ENCODE data around the gene ENPP7. TPM values are rescaled to one million over a fixed set of nuclear protein-coding genes. Genes with fewer than 3 reads are reported as not detected.

ENPP7 gene
- total RNA-seq, 1 experiment from 2014 or later: not detected

GRCh38 chr17:79781012-79781650 lies 50.4 kb downstream of the ENPP7 start:
- Histone ChIP-seq H3K4me1 (ENCODE audit: control insufficient read depth in 1 of 2, insufficient read depth in 2 of 2, low read length in 2 of 2) (peaks cover 12 to 21% of the 10 kb centered on the region in 2 experiments), H3K27me3 (ENCODE audit: insufficient read depth, low read length) (peaks cover 9% of the 10 kb centered on the region), H3K36me3 (ENCODE audit: control insufficient read depth in 1 of 2, insufficient read depth in 2 of 2, low read length in 2 of 2) (peaks cover 18 to 22% of the 10 kb centered on the region in 2 experiments; a peak in 3 of 4 replicates), H4K20me1 (ENCODE audit: insufficient read depth) (no peaks in the 10 kb centered on the region), H2AFZ (ENCODE audit: low read depth, low read length, poor library complexity, severe bottlenecking) (no peak overlapping the region), H3K9me3 (ENCODE audit: control insufficient read depth in 1 of 2, insufficient read depth in 1 of 2, low read depth in 1 of 2, low read length in 2 of 2) (no peaks in the 10 kb centered on the region), H3K4me2 (ENCODE audit: low read length) (no peak overlapping the region), H3K4me3 (replicated peaks in 1 of 2; ENCODE audit: low read depth in 1 of 2, low read length in 2 of 2) (no peak overlapping the region), H3K79me2 (ENCODE audit: insufficient read depth, low read length) (peaks cover 16% of the 10 kb centered on the region), H3K9me2 (ENCODE audit: insufficient read depth) (no peaks in the 10 kb centered on the region), H3K27ac (ENCODE audit: low read depth, low read length) (no peak overlapping the region), H3K9ac (ENCODE audit: low read length) (no peak overlapping the region)
- TF ChIP-seq ELF1 (IDR thresholded peaks at IDR 0.05; ENCODE audit: borderline replicate concordance, low read depth): no peak
- TF ChIP-seq POLR2A (IDR thresholded peaks at IDR 0.05; ENCODE audit: borderline replicate concordance, extremely low read depth, insufficient read depth, insufficient read length): no peak
- TF ChIP-seq EZH2phosphoT487 (IDR thresholded peaks at IDR 0.05; ENCODE audit: borderline replicate concordance): no peak
- TF ChIP-seq POLR2AphosphoS5 (IDR thresholded peaks at IDR 0.05; ENCODE audit: low read depth, low read length): no peak
- no peak for TF ChIP-seq SIN3A (IDR thresholded peaks at IDR 0.05; ENCODE audit: low read depth)
- no peak for TF ChIP-seq TCF7L2 (IDR thresholded peaks at IDR 0.05; ENCODE audit: borderline replicate concordance, extremely low read depth, insufficient read depth, insufficient read length)
- no peak for TF ChIP-seq YY1 (IDR thresholded peaks at IDR 0.05; ENCODE audit: extremely low read depth, insufficient replicate concordance, low read depth, low read length)
- no peak for TF ChIP-seq ZBTB33 (IDR thresholded peaks at IDR 0.05; ENCODE audit: extremely low read depth, insufficient replicate concordance, low read length)
- no peak for TF ChIP-seq RAD21 (IDR thresholded peaks at IDR 0.05; ENCODE audit: low read depth)
- no peak for TF ChIP-seq CEBPB (IDR thresholded peaks at IDR 0.05; ENCODE audit: low read depth)
- ChIA-PET CTCF (interaction anchor here (0.6 kb wide), 1 partner anchor 58 kb away, joined by 4 read pairs; the partner anchor contains the start of gene CBX4), POLR2A (no interaction called here), RAD21 (ENCODE audit: low non-redundant PET in 1 of 2, low total read pairs in 2 of 2, uncharacterized antibody in 2 of 2, unreplicated experiment in 2 of 2) (no interaction called here)
- no TSS peak for BruUV-seq (replicated peaks)
- intact Hi-C loops (cut with micrococcal nuclease): no loop called here
- DNase-seq (ENCODE audit: low read depth, low spot score): no peak
- ATAC-seq: no peak
